Nephron (organoid): ENCODE data around the gene CALCOCO2.

Source experiments
- H3K27ac Mint-ChIP-seq, 3 experiments: 2 replicates each; pipeline ENCODE4 v1.8.0; 2020; ENCODE audit warnings: mixed read lengths in 3 of 3, mild to moderate bottlenecking in 2 of 3, moderate library complexity in 1 of 3
- H3K27me3 Mint-ChIP-seq: 2 replicates; pipeline ENCODE4 v1.8.0; 2021; ENCODE audit warnings: low read depth, mild to moderate bottlenecking, moderate library complexity, mixed read lengths
- H3K36me3 Mint-ChIP-seq: 2 replicates; pipeline ENCODE4 v1.8.0; 2020; ENCODE audit warnings: low read depth, mixed read lengths
- H3K4me1 Mint-ChIP-seq: 2 replicates; pipeline ENCODE4 v1.8.0; 2020; ENCODE audit warnings: mixed read lengths
- H3K4me3 Mint-ChIP-seq, 3 experiments: 2 replicates each; pipeline ENCODE4 v1.8.0; 2020; ENCODE audit warnings: mild to moderate bottlenecking in 3 of 3, mixed read lengths in 3 of 3, moderate library complexity in 2 of 3
- H3K9me3 Mint-ChIP-seq: 2 replicates; pipeline ENCODE4 v1.8.0; 2020; ENCODE audit warnings: mixed read lengths
- CTCF ChIP-seq, 3 experiments: fragments of 200-600 bp; sonication (generic); IDR thresholded peaks; one replicate each; pipeline ENCODE4 v1.5.0; 2021; ENCODE audit warnings: antibody characterized with exemption in 3 of 3; ENCODE audit not compliant: unreplicated experiment in 3 of 3

CALCOCO2 gene

GRCh38 chr17:48854774-48855476 lies 24.1 kb downstream of the CALCOCO2 start:
- no peak overlapping the region for H3K27ac Mint-ChIP-seq
- H3K36me3 Mint-ChIP-seq: peaks cover 44% of the 10 kb centered on the region
- H3K9me3 Mint-ChIP-seq: no peaks in the 10 kb centered on the region
- no peak for TF ChIP-seq CTCF (IDR thresholded peaks at IDR 0.05; ENCODE audit: unreplicated experiment in 3 of 3)
- H3K4me3 Mint-ChIP-seq: no peak overlapping the region
- H3K4me1 Mint-ChIP-seq: no peaks in the 10 kb centered on the region
- no peaks in the 10 kb centered on the region for H3K27me3 Mint-ChIP-seq

GRCh38 chr17:48856122-48856821 lies 25.4 kb downstream of the CALCOCO2 start:
- H3K4me1 Mint-ChIP-seq: no peaks in the 10 kb centered on the region
- H3K36me3 Mint-ChIP-seq: peaks cover 52% of the 10 kb centered on the region
- no peaks in the 10 kb centered on the region for H3K27me3 Mint-ChIP-seq
- H3K9me3 Mint-ChIP-seq: no peaks in the 10 kb centered on the region
- no peak overlapping the region for H3K4me3 Mint-ChIP-seq
- no peak for TF ChIP-seq CTCF (IDR thresholded peaks at IDR 0.05; ENCODE audit: unreplicated experiment in 3 of 3)
- H3K27ac Mint-ChIP-seq: no peak overlapping the region

GRCh38 chr17:48860034-48860433 lies 29.2 kb downstream of the CALCOCO2 start:
- no peaks in the 10 kb centered on the region for H3K4me1 Mint-ChIP-seq
- no peaks in the 10 kb centered on the region for H3K9me3 Mint-ChIP-seq
- H3K27ac Mint-ChIP-seq: no peak overlapping the region
- peaks cover 63% of the 10 kb centered on the region for H3K36me3 Mint-ChIP-seq
- H3K4me3 Mint-ChIP-seq: no peak overlapping the region
- peak in 2 of 3 experiments; percentile 16 to 25 for TF ChIP-seq CTCF (IDR thresholded peaks at IDR 0.05; ENCODE audit: unreplicated experiment in 3 of 3)
- H3K27me3 Mint-ChIP-seq: no peaks in the 10 kb centered on the region

GRCh38 chr17:48860456-48860855 lies 29.6 kb downstream of the CALCOCO2 start:
- TF ChIP-seq CTCF (IDR thresholded peaks at IDR 0.05; ENCODE audit: unreplicated experiment in 3 of 3): peak in 1 of 3 experiments; percentile 2
- H3K9me3 Mint-ChIP-seq: no peaks in the 10 kb centered on the region
- H3K27ac Mint-ChIP-seq: no peak overlapping the region
- no peak overlapping the region for H3K4me3 Mint-ChIP-seq
- no peaks in the 10 kb centered on the region for H3K27me3 Mint-ChIP-seq
- H3K36me3 Mint-ChIP-seq: peaks cover 62% of the 10 kb centered on the region
- no peaks in the 10 kb centered on the region for H3K4me1 Mint-ChIP-seq

- Mint-ChIP-seq H3K36me3 (peaks cover 21% of the 10 kb centered on the region), H3K4me3 (no peak overlapping the region), H3K27ac (no peak overlapping the region), H3K4me1 (peaks cover 14% of the 10 kb centered on the region), H3K27me3 (peaks cover 4% of the 10 kb centered on the region), H3K9me3 (no peaks in the 10 kb centered on the region)
- no peak for TF ChIP-seq CTCF (IDR thresholded peaks at IDR 0.05; ENCODE audit: unreplicated experiment in 3 of 3)
Measured at GRCh38 chr17:48868916-48869500, 38.2 kb downstream of the CALCOCO2 start.
